Erythroblast (primary cell): ENCODE measurements around the gene SHANK1.
"Not testable (repeated sequence)": the region's sequence is repeated elsewhere in the genome, so short reads cannot be mapped to it uniquely, and the experiment has no call there.

ENCODE experiments used
- GATA1 ChIP-seq: IDR thresholded peaks from 2 replicates; pipeline ENCODE4 v1.6.1; 2011; ENCODE audit warnings: low read depth, mild to moderate bottlenecking, control low read depth, low read length, moderate library complexity
- POLR2A ChIP-seq: IDR thresholded peaks from 2 replicates; pipeline ENCODE4 v1.6.1; 2011; ENCODE audit warnings: mild to moderate bottlenecking, low read length

DNA sequence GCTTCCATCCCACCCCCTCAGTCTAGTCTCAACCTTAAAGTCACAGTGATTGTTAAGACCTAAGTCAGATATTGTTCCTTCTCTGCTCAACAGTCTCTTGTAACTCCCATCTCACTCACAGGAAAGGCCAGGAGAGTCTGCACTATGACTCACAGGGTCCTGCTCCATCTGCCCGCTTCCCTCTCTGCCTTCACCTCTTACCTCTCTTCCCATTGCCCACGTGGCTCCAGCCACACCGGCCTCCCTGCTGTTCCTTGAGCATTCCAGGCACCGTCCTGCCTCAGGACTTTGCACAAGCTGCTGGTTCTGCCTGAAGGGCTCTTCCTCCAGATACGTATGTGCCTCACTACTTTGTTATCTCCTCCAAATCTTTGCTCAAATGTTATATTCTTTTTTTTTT, 47.7 kb upstream of the SHANK1 start:
- TF ChIP-seq POLR2A, GATA1: not testable (repeated sequence)
